ENCODE measurements around the gene PSMG3. TPM values are rescaled to one million over a fixed set of nuclear protein-coding genes. Genes with fewer than 3 reads are reported as not detected.

The PSMG3 gene
- total RNA-seq, 4 donors from 2014 or later, result 36.3 to 42.3 (median 39.5) TPM

GRCh38 chr7:1544896-1545416 lies 24.9 kb downstream of the PSMG3 start:
- no peak for TF ChIP-seq POLR2A (IDR thresholded peaks at IDR 0.05)
- TF ChIP-seq CTCF (IDR thresholded peaks at IDR 0.05), result no peak
- no peak for TF ChIP-seq EP300 (IDR thresholded peaks at IDR 0.05)
- no peaks in the 10 kb centered on the region for H3K9me3 ChIP-seq
- DNase-seq (ENCODE audit: low spot score in 2 of 2), result no peak
- H3K4me3 ChIP-seq, result no peak overlapping the region
- WGBS, 2 donors, result 88 to 90% methylated on average over 11 to 14 of the region's 16 CpGs
- H3K27ac ChIP-seq, result no peak overlapping the region
- H3K36me3 ChIP-seq, result peaks cover 0 to 62% (median 0%) of the 10 kb centered on the region in 3 donors
- H3K27me3 ChIP-seq, result no peaks in the 10 kb centered on the region
- no peaks in the 10 kb centered on the region for H3K4me1 ChIP-seq

GRCh38 chr7:1544178-1544895 lies 25.5 kb downstream of the PSMG3 start:
- no peak for DNase-seq (ENCODE audit: low spot score in 2 of 2)
- H3K36me3 ChIP-seq, result peaks cover 0 to 68% (median 0%) of the 10 kb centered on the region in 3 donors
- WGBS, 2 donors, result 68 to 70% methylated on average over 30 to 40 of the region's 41 CpGs

GRCh38 chr7:1543826-1544177 lies 26.0 kb downstream of the PSMG3 start:
- Histone ChIP-seq H3K4me3 (no peak overlapping the region), H3K9me3 (no peaks in the 10 kb centered on the region), H3K36me3 (peaks cover 0 to 73% (median 0%) of the 10 kb centered on the region in 3 donors), H3K27ac (no peak overlapping the region), H3K4me1 (peaks cover 0 to 4% (median under 1%) of the 10 kb centered on the region in 4 donors), H3K27me3 (no peaks in the 10 kb centered on the region)
- WGBS, 2 donors, result 85 to 96% methylated on average over 3 to 5 of the region's 6 CpGs
- DNase-seq (ENCODE audit: low spot score in 2 of 2), result no peak
- no peak for TF ChIP-seq POLR2A (IDR thresholded peaks at IDR 0.05)
- no peak for TF ChIP-seq CTCF (IDR thresholded peaks at IDR 0.05)
- no peak for TF ChIP-seq EP300 (IDR thresholded peaks at IDR 0.05)

More at GRCh38 chr7:1544178-1544895, 25.5 kb downstream of the PSMG3 start:
- no peaks in the 10 kb centered on the region for H3K27me3 ChIP-seq
- H3K4me3 ChIP-seq, result no peak overlapping the region
- TF ChIP-seq POLR2A (IDR thresholded peaks at IDR 0.05), result no peak
- TF ChIP-seq CTCF (IDR thresholded peaks at IDR 0.05), result no peak
- no peak for TF ChIP-seq EP300 (IDR thresholded peaks at IDR 0.05)
- no peak overlapping the region for H3K27ac ChIP-seq
- H3K4me1 ChIP-seq, result no peaks in the 10 kb centered on the region
- no peaks in the 10 kb centered on the region for H3K9me3 ChIP-seq

- TF ChIP-seq EP300 (IDR thresholded peaks at IDR 0.05) (peak in 1 of 2 donors; percentile 23), POLR2A (IDR thresholded peaks at IDR 0.05) (no peak), CTCF (IDR thresholded peaks at IDR 0.05) (no peak)
- no peak for DNase-seq (ENCODE audit: low spot score in 2 of 2)
- Histone ChIP-seq H3K4me3 (no peak overlapping the region), H3K36me3 (peaks cover 0 to 76% (median 0%) of the 10 kb centered on the region in 3 donors), H3K27ac (peak overlapping the region in 1 of 4 donors; percentile 1), H3K9me3 (no peaks in the 10 kb centered on the region), H3K4me1 (peaks cover 0 to 11% (median 7%) of the 10 kb centered on the region in 4 donors), H3K27me3 (no peaks in the 10 kb centered on the region)
- WGBS, 2 donors, result 76 to 85% methylated on average over 24 to 32 of the region's 38 CpGs
Observed at GRCh38 chr7:1542841-1543747, 26.7 kb downstream of the PSMG3 start.
